HepG2 (cell line): Measurements from ENCODE around the gene CLTCL1. TPM values are rescaled to one million over a fixed set of nuclear protein-coding genes. Genes with fewer than 3 reads are reported as not detected.

Experiments used
- ATAC-seq: fragments of 200-7000 bp; cut with Tn5 transposase; 3 replicates; pipeline ENCODE4 v1.9.1; 2020; ENCODE audit warnings: mild to moderate bottlenecking, moderate library complexity
- BruUV-seq: library from RNA; stranded (reverse); fragments of 400-500 nt; replicated peaks from 2 replicates; lab custom pipeline; 2021; lab: Mats Ljungman, UMichigan
- CTCF ChIA-PET: fragments of 300-600 bp; formaldehyde crosslinking; extraction: SDS; loops from one replicate; lab custom pipeline; 2021; ENCODE audit warnings: low total read pairs, inconsistent platforms, low intra/inter-chr PET ratio; lab: Yijun Ruan, JAX
- POLR2A ChIA-PET: fragments of 350-600 bp; sonication (Branson Sonifier 250); formaldehyde crosslinking; loops from one replicate; lab custom pipeline; 2020; ENCODE audit warnings: antibody characterized with exemption, inconsistent platforms; lab: Yijun Ruan, JAX
- DNase-seq: peaks from one replicate; pipeline ENCODE4 v3.0.0-alpha.2; 2015; ENCODE audit warnings: low spot score
- FAIRE-seq: peaks from 3 replicates; lab custom pipeline; 2011; peaks lifted over from hg19 to GRCh38; lab: Jason Lieb, UNC
- H2AFZ ChIP-seq: one replicate; pipeline ENCODE4 v1.6.1; 2011; ENCODE audit warnings: low read length, inconsistent platforms
- H3K27ac ChIP-seq: fragments of 300-600 bp; 3 replicates; pipeline ENCODE4 v1.8.0; 2011; ENCODE audit warnings: mixed run types, mild to moderate bottlenecking, mixed read lengths, low read length, inconsistent platforms; ENCODE audit not compliant: insufficient read depth; ENCODE audit errors: extremely low read length
- H3K27me3 ChIP-seq, 2 experiments: fragments of 200-600 bp in 1 of 2; 2 replicates in 1 of 2; 3 replicates in 1 of 2; pipeline versions ENCODE4 v1.6.0 to v1.8.0; 2011; ENCODE audit warnings: low read length in 2 of 2, mild to moderate bottlenecking in 2 of 2, moderate library complexity in 2 of 2, inconsistent platforms in 1 of 2; ENCODE audit not compliant: insufficient read depth in 2 of 2, control insufficient read depth in 1 of 2
- H3K36me3 ChIP-seq, 2 experiments: fragments of 200-600 bp in 1 of 2; replicated peaks in 1 of 2; 2 replicates in 1 of 2; 3 replicates in 1 of 2; pipeline versions ENCODE4 v1.5.1 to v1.8.0; 2011; ENCODE audit warnings: low read length in 2 of 2, inconsistent platforms in 1 of 2; ENCODE audit not compliant: insufficient read depth in 2 of 2, control insufficient read depth in 1 of 2
- H3K4me1 ChIP-seq: 2 replicates; pipeline ENCODE4 v1.5.1; 2012; ENCODE audit warnings: low read length, inconsistent platforms; ENCODE audit not compliant: insufficient read depth
- H3K4me2 ChIP-seq: 2 replicates; pipeline ENCODE4 v1.6.0; 2011; ENCODE audit warnings: low read depth, low read length, inconsistent platforms
- H3K4me3 ChIP-seq, 3 experiments: fragments of 200-600 bp in 1 of 3; sonication (generic), shearing (Covaris generic) in 1 of 3; replicated peaks in 1 of 3; 2 replicates each; pipeline ENCODE4 v1.5.1; 2011 to 2016; ENCODE audit warnings: low read length in 3 of 3, inconsistent platforms in 2 of 3, low read depth in 2 of 3, mild to moderate bottlenecking in 2 of 3, control low read depth in 1 of 3, mixed read lengths in 1 of 3; ENCODE audit not compliant: insufficient read depth in 1 of 3
- H3K79me2 ChIP-seq: one replicate; pipeline ENCODE4 v1.6.1; 2011; ENCODE audit warnings: low read length, inconsistent platforms; ENCODE audit not compliant: insufficient read depth
- H3K9ac ChIP-seq: 2 replicates; pipeline ENCODE4 v1.6.0; 2011; ENCODE audit warnings: mild to moderate bottlenecking, low read depth, low read length, inconsistent platforms; ENCODE audit not compliant: insufficient read depth
- H3K9me3 ChIP-seq: 2 replicates; pipeline ENCODE4 v1.5.1; 2012; ENCODE audit warnings: mild to moderate bottlenecking, low read length
- H4K20me1 ChIP-seq: 2 replicates; pipeline ENCODE4 v1.6.0; 2011; ENCODE audit warnings: inconsistent platforms, mild to moderate bottlenecking, low read length, moderate library complexity; ENCODE audit not compliant: insufficient read depth
- ATM ChIP-seq: fragments of 450-650 bp; IDR thresholded peaks from 2 replicates; pipeline ENCODE4 v1.7.1; 2017; ENCODE audit warnings: mild to moderate bottlenecking, borderline replicate concordance
- ELK4 ChIP-seq: sonication (generic); formaldehyde crosslinking; IDR thresholded peaks from 2 replicates; pipeline ENCODE4 v1.9.0; 2021; ENCODE audit warnings: missing genetic modification reagents, borderline replicate concordance
- GRHL1 ChIP-seq: sonication (generic); formaldehyde crosslinking; conservative IDR thresholded peaks from 2 replicates; pipeline ENCODE4 v1.8.0; 2022; ENCODE audit warnings: missing genetic modification reagents
- PAF1 ChIP-seq: IDR thresholded peaks from 2 replicates; pipeline ENCODE4 v1.6.1; 2016; ENCODE audit warnings: missing genetic modification reagents, missing compliant biosample characterization
- TCF7 ChIP-seq: sonication (generic); IDR thresholded peaks from 2 replicates; pipeline ENCODE4 v1.6.1; 2016; ENCODE audit warnings: antibody characterized with exemption, low read depth
- YEATS2 ChIP-seq: sonication (generic); formaldehyde crosslinking; IDR thresholded peaks from 2 replicates; pipeline ENCODE4 v1.4.0; 2020; ENCODE audit warnings: missing genetic modification reagents, borderline replicate concordance
- ZFP82 ChIP-seq: sonication (generic); formaldehyde crosslinking; IDR thresholded peaks from 2 replicates; pipeline ENCODE4 v1.5.1; 2020; ENCODE audit warnings: mild to moderate bottlenecking, missing genetic modification reagents, borderline replicate concordance
- ZMAT3 ChIP-seq: sonication (generic); formaldehyde crosslinking; conservative IDR thresholded peaks from 2 replicates; pipeline ENCODE4 v1.7.0; 2021; ENCODE audit warnings: missing genetic modification reagents
- ZNF781 ChIP-seq: sonication (generic); formaldehyde crosslinking; IDR thresholded peaks from 2 replicates; pipeline ENCODE4 v1.5.1; 2020; ENCODE audit warnings: borderline replicate concordance, mild to moderate bottlenecking, missing genetic modification reagents; ENCODE audit errors: not compliant biosample characterization
- ZZZ3 ChIP-seq: sonication (generic); formaldehyde crosslinking; IDR thresholded peaks from 2 replicates; pipeline ENCODE4 v1.4.0; 2020; ENCODE audit warnings: missing genetic modification reagents, mild to moderate bottlenecking, borderline replicate concordance
- WGBS: methylation state at CpG from one replicate; pipeline ENCODE4 v1.1.6; 2017; ENCODE audit warnings: low lambda C conversion rate; 5-methylcytosine and 5-hydroxymethylcytosine counted together
- in situ Hi-C: cut with HindIII; loops from 2 replicates; pipeline ENCODE4 v1.10.0; 2017; ENCODE audit warnings: low pct_unique_long_range_greater_than_20kb; ENCODE audit not compliant: extremely low pct_ligation_motif_present
- intact Hi-C: fragments of 100-400 bp; cut with micrococcal nuclease; formaldehyde crosslinking; loops from one replicate; pipeline ENCODE4 v1.10.0; 2022; ENCODE audit not compliant: unreplicated experiment
- polyA plus RNA-seq, 8 experiments: library from polyadenylated mRNA; depleted of rRNA in 3 of 8; stranded (reverse) in 7 of 8; unstranded in 1 of 8; fragments of >200 nt; fragmentation: Illumina TruSeq in 4 of 8; extraction: Trizol in 4 of 8; gene quantifications; 2 replicates each; pipeline versions ENCODE4 v1.2.1 to v1.2.3, GENCODE V29; 2011 to 2016; ENCODE audit warnings: low read depth in 4 of 8, missing spikeins in 1 of 8, mixed read lengths in 1 of 8; ENCODE audit not compliant: insufficient read depth in 1 of 8
- total RNA-seq, 5 experiments: library from RNA; depleted of rRNA; stranded (reverse); fragments of >200 nt; fragmentation: Illumina TruSeq; extraction: Trizol; gene quantifications; 2 replicates each; pipeline ENCODE4 v1.2.3, GENCODE V29; 2016; ENCODE audit warnings: low read depth in 1 of 5
- TF ChIP-seq, protein P1 (sequence below): sonication (generic); formaldehyde crosslinking; IDR thresholded peaks from 2 replicates; pipeline ENCODE4 v1.5.0; 2020; ENCODE audit warnings: missing genetic modification reagents, mild to moderate bottlenecking, borderline replicate concordance
- TF ChIP-seq, protein P2 (sequence below): sonication (generic); formaldehyde crosslinking; IDR thresholded peaks from 2 replicates; pipeline ENCODE4 v1.5.0; 2020; ENCODE audit warnings: missing genetic modification reagents, mild to moderate bottlenecking, borderline replicate concordance
- TF ChIP-seq, protein P3 (sequence below): sonication (generic); formaldehyde crosslinking; IDR thresholded peaks from 2 replicates; pipeline ENCODE4 v1.5.0; 2020; ENCODE audit warnings: mild to moderate bottlenecking, missing genetic modification reagents, borderline replicate concordance
- TF ChIP-seq, protein P4 (sequence below): sonication (generic); formaldehyde crosslinking; IDR thresholded peaks from 2 replicates; pipeline ENCODE4 v1.4.0; 2020; ENCODE audit warnings: missing genetic modification reagents

The CLTCL1 gene
- total and polyA plus RNA-seq, 2 of the 13 experiments (the other 11 are each of a cell fraction or from before 2014, with no cell fraction given): 8.1 to 10.9 TPM

DNA sequence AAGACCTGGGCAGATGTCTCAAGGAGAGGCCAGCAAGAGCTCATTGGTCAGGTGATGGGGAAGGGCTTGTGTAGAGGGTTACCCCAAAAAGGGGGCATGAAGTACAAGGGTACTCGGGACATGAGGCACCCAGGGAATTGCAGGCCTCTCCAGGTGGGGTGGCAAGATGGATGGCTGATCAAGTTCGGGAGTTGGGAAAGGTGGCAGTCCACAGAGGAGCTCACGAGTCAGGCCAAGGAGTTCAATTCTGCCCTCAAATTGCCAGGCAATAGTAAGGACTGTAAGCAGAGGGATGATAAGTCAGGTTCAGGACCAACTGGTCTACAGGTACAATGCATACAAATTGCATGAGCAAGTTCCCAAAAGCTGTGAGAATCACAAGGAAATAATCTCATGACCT lies 70.7 kb downstream of the CLTCL1 start:
- Histone ChIP-seq H3K9ac (no peak overlapping the region), H3K4me2 (no peak overlapping the region), H4K20me1 (no peaks in the 10 kb centered on the region), H3K36me3 (peaks cover 7 to 30% of the 10 kb centered on the region in 2 experiments; a peak in 4 of 5 replicates), H3K4me3 (no peak overlapping the region), H2AFZ (no peak overlapping the region), H3K9me3 (no peaks in the 10 kb centered on the region), H3K27ac (no peak overlapping the region), H3K4me1 (peaks cover 18% of the 10 kb centered on the region), H3K27me3 (no peaks in the 10 kb centered on the region), H3K79me2 (no peaks in the 10 kb centered on the region)
- 94% methylated on average over 3 of the region's 3 CpGs for WGBS
- in situ Hi-C loops: no loop called here
- BruUV-seq: no TSS peak
- TF ChIP-seq, protein P1, sequence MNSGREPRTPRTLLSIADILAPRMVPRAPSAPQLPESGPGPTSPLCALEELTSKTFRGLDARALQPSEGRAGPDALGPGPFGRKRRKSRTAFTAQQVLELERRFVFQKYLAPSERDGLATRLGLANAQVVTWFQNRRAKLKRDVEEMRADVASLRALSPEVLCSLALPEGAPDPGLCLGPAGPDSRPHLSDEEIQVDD (CRISPR knock-in tag): no peak
- TF ChIP-seq PAF1 (CRISPR knock-in tag) (no peak), ZFP82 (CRISPR knock-in tag) (no peak), ZZZ3 (CRISPR knock-in tag) (no peak), ZNF781 (CRISPR knock-in tag) (no peak), GRHL1 (CRISPR knock-in tag) (no peak), TCF7 (no peak), ELK4 (CRISPR knock-in tag) (no peak), ZMAT3 (CRISPR knock-in tag) (no peak), YEATS2 (CRISPR knock-in tag) (no peak), ATM (no peak)
- TF ChIP-seq, protein P2, sequence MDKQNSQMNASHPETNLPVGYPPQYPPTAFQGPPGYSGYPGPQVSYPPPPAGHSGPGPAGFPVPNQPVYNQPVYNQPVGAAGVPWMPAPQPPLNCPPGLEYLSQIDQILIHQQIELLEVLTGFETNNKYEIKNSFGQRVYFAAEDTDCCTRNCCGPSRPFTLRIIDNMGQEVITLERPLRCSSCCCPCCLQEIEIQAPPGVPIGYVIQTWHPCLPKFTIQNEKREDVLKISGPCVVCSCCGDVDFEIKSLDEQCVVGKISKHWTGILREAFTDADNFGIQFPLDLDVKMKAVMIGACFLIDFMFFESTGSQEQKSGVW (CRISPR knock-in tag): no peak
- TF ChIP-seq, protein P3, sequence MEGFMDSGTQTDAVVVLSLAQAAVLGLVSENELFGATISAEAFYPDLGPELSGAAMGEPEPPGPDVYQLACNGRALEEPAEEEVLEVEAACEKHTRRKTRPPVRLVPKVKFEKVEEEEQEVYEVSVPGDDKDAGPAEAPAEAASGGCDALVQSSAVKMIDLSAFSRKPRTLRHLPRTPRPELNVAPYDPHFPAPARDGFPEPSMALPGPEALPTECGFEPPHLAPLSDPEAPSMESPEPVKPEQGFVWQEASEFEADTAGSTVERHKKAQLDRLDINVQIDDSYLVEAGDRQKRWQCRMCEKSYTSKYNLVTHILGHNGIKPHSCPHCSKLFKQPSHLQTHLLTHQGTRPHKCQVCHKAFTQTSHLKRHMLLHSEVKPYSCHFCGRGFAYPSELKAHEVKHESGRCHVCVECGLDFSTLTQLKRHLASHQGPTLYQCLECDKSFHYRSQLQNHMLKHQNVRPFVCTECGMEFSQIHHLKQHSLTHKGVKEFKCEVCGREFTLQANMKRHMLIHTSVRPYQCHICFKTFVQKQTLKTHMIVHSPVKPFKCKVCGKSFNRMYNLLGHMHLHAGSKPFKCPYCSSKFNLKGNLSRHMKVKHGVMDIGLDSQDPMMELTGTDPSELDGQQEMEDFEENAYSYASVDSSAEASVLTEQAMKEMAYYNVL (CRISPR knock-in tag): no peak
- TF ChIP-seq, protein P4, sequence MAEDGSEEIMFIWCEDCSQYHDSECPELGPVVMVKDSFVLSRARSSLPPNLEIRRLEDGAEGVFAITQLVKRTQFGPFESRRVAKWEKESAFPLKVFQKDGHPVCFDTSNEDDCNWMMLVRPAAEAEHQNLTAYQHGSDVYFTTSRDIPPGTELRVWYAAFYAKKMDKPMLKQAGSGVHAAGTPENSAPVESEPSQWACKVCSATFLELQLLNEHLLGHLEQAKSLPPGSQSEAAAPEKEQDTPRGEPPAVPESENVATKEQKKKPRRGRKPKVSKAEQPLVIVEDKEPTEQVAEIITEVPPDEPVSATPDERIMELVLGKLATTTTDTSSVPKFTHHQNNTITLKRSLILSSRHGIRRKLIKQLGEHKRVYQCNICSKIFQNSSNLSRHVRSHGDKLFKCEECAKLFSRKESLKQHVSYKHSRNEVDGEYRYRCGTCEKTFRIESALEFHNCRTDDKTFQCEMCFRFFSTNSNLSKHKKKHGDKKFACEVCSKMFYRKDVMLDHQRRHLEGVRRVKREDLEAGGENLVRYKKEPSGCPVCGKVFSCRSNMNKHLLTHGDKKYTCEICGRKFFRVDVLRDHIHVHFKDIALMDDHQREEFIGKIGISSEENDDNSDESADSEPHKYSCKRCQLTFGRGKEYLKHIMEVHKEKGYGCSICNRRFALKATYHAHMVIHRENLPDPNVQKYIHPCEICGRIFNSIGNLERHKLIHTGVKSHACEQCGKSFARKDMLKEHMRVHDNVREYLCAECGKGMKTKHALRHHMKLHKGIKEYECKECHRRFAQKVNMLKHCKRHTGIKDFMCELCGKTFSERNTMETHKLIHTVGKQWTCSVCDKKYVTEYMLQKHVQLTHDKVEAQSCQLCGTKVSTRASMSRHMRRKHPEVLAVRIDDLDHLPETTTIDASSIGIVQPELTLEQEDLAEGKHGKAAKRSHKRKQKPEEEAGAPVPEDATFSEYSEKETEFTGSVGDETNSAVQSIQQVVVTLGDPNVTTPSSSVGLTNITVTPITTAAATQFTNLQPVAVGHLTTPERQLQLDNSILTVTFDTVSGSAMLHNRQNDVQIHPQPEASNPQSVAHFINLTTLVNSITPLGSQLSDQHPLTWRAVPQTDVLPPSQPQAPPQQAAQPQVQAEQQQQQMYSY (CRISPR knock-in tag): no peak
- intact Hi-C loops: no loop called here
- no peak for FAIRE-seq
- no peak for DNase-seq
- POLR2A ChIA-PET: no interaction called here
- CTCF ChIA-PET: no interaction called here
- ATAC-seq: no peak
